ENCODE data around the gene TMEM108. TPM values are rescaled to one million over a fixed set of nuclear protein-coding genes. Genes with fewer than 3 reads are reported as not detected.

Gene TMEM108
- total and polyA plus RNA-seq, 10 of the 15 experiments (the other 5 are each of a cell fraction or from before 2014, with no cell fraction given), result 0.02 to 0.58 (median 0.12) TPM; not detected in 5

DNA sequence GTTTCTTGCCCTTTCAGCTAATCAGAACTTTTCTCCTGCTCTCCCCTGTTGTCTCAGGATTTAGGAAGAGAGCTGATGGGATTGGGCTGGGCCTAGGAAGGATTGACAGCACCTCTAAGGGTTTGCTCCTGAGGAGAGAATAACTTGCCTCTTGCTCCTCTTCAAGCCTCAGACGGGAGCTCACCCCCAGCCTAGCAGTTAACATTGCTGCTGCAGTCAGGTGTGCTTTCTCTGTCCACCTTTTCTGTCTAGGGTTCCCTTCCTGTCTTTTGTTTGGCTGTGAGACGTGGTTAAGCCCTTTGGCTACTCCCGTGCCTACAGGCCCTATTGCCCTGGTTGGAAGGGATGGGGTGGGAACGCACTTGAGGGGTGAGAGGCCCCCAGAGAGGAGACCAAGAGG lies 20.1 kb downstream of the TMEM108 start:
- H3K4me2 ChIP-seq (ENCODE audit: control insufficient read depth, insufficient read depth), result no peak overlapping the region
- no peak overlapping the region for H2AFZ ChIP-seq (ENCODE audit: control insufficient read depth, low read depth, low read length)
- ChIA-PET SMC1A (ENCODE audit: uncharacterized antibody, unreplicated experiment) (no interaction called here), CTCF (interaction anchor here (0.6 kb wide), 1 partner anchor 689 kb away, joined by 3 read pairs; no protein-coding TSS in a partner anchor), POLR2A (no interaction called here), RAD21 (ENCODE audit: unreplicated experiment) (no interaction called here)
- in situ Hi-C loops (cut with MboI) (no loop called here), intact Hi-C loops (cut with micrococcal nuclease; ENCODE audit: unreplicated experiment) (no loop called here)
- FAIRE-seq (peak; percentile 35), ATAC-seq (no peak), DNase-seq (ENCODE audit: low read depth, low spot score) (no peak)
- H3K27ac ChIP-seq (ENCODE audit: control insufficient read depth, insufficient read depth), result no peak overlapping the region
- H4K20me1 ChIP-seq (ENCODE audit: control insufficient read depth, insufficient read depth), result no peaks in the 10 kb centered on the region
- no TSS peak for BruUV-seq (replicated peaks)
- no peak overlapping the region for H3K4me3 ChIP-seq
- H3K9me3 ChIP-seq (replicated peaks; ENCODE audit: control insufficient read depth, insufficient read depth, low read length), result no peaks in the 10 kb centered on the region
- no peak overlapping the region for H3K9ac ChIP-seq (ENCODE audit: control insufficient read depth, insufficient read depth, low read length)
- 20% methylated on average over 4 of the region's 4 CpGs for WGBS (ENCODE audit: insufficient coverage, insufficient replicate concordance, low lambda C conversion rate, missing lambda C conversion rate)
- TF ChIP-seq, protein P1, sequence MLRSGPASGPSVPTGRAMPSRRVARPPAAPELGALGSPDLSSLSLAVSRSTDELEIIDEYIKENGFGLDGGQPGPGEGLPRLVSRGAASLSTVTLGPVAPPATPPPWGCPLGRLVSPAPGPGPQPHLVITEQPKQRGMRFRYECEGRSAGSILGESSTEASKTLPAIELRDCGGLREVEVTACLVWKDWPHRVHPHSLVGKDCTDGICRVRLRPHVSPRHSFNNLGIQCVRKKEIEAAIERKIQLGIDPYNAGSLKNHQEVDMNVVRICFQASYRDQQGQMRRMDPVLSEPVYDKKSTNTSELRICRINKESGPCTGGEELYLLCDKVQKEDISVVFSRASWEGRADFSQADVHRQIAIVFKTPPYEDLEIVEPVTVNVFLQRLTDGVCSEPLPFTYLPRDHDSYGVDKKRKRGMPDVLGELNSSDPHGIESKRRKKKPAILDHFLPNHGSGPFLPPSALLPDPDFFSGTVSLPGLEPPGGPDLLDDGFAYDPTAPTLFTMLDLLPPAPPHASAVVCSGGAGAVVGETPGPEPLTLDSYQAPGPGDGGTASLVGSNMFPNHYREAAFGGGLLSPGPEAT (IDR thresholded peaks at IDR 0.05; ENCODE audit: low read depth), result no peak
- TF ChIP-seq ZNF207 (IDR thresholded peaks at IDR 0.05; ENCODE audit: borderline replicate concordance) (no peak), CBX5 (IDR thresholded peaks at IDR 0.05; ENCODE audit: low read depth) (no peak), YY1 (IDR thresholded peaks at IDR 0.05; ENCODE audit: low read depth, low read length) (no peak)
- no peaks in the 10 kb centered on the region for H3K27me3 ChIP-seq (replicated peaks in 1 of 2; ENCODE audit: control insufficient read depth in 2 of 2, insufficient read depth in 2 of 2, low read length in 1 of 2)
- H3K36me3 ChIP-seq (ENCODE audit: control insufficient read depth in 2 of 2, insufficient read depth in 2 of 2, low read length in 1 of 2), result no peaks in the 10 kb centered on the region
- H3K4me1 ChIP-seq (ENCODE audit: control insufficient read depth, insufficient read depth, low read length), result no peaks in the 10 kb centered on the region
- H3K79me2 ChIP-seq (ENCODE audit: control insufficient read depth, insufficient read depth, low read length), result no peaks in the 10 kb centered on the region

DNA sequence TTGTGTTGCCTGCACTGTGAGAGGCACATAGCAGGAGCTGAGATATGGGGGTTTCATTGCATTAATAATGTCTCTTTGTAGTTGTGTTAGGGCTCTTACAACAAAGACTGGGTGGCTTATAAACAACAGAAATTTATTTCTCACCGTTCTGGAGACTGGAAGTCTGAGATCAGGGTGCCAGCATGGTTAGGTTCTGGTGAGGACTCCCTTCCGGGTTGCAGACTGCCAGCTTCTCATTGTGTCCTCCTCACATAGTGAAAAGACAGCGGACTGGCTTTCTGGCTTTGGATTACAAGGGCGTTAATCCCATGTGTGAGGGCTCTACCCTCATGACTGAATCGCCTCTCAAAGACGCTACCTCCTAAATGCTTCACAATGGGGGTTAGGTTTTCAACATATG lies 20.6 kb downstream of the TMEM108 start:
- WGBS (ENCODE audit: insufficient coverage, insufficient replicate concordance, low lambda C conversion rate, missing lambda C conversion rate), result 37% methylated on average over 6 of the region's 6 CpGs
- no peak for FAIRE-seq
- in situ Hi-C loops (cut with MboI), result no loop called here

More for the DNA sequence above, 20.6 kb downstream of the TMEM108 start:
- Histone ChIP-seq H4K20me1 (ENCODE audit: control insufficient read depth, insufficient read depth) (no peaks in the 10 kb centered on the region), H3K27me3 (replicated peaks in 1 of 2; ENCODE audit: control insufficient read depth in 2 of 2, insufficient read depth in 2 of 2, low read length in 1 of 2) (no peaks in the 10 kb centered on the region), H3K4me1 (ENCODE audit: control insufficient read depth, insufficient read depth, low read length) (no peaks in the 10 kb centered on the region), H3K27ac (ENCODE audit: control insufficient read depth, insufficient read depth) (no peak overlapping the region), H3K4me3 (no peak overlapping the region), H3K9me3 (replicated peaks; ENCODE audit: control insufficient read depth, insufficient read depth, low read length) (no peaks in the 10 kb centered on the region), H3K9ac (ENCODE audit: control insufficient read depth, insufficient read depth, low read length) (no peak overlapping the region), H3K36me3 (ENCODE audit: control insufficient read depth in 2 of 2, insufficient read depth in 2 of 2, low read length in 1 of 2) (no peaks in the 10 kb centered on the region), H3K4me2 (ENCODE audit: control insufficient read depth, insufficient read depth) (no peak overlapping the region), H3K79me2 (ENCODE audit: control insufficient read depth, insufficient read depth, low read length) (no peaks in the 10 kb centered on the region), H2AFZ (ENCODE audit: control insufficient read depth, low read depth, low read length) (no peak overlapping the region)
- DNase-seq (ENCODE audit: low read depth, low spot score) (no peak), ATAC-seq (no peak)
- intact Hi-C loops (cut with micrococcal nuclease; ENCODE audit: unreplicated experiment), result no loop called here
- CTCF ChIA-PET, result interaction anchor here (0.6 to 1.3 kb wide), 2 partner anchors 37 to 689 kb away, joined by 3 read pairs; no protein-coding TSS in a partner anchor
- no peak for TF ChIP-seq RFX5 (IDR thresholded peaks at IDR 0.05; ENCODE audit: low read depth, low read length)
- no peak for TF ChIP-seq ZZZ3 (IDR thresholded peaks at IDR 0.05; ENCODE audit: control insufficient read depth, insufficient read length, low read depth)
- TF ChIP-seq YY1 (IDR thresholded peaks at IDR 0.05; ENCODE audit: low read depth, low read length), result no peak
- SMC1A ChIA-PET (ENCODE audit: uncharacterized antibody, unreplicated experiment), result interaction anchor here (0.5 to 2.1 kb wide), 3 partner anchors 13 to 275 kb away, joined by 3 to 5 read pairs (median 5); no protein-coding TSS in a partner anchor
- no TSS peak for BruUV-seq (replicated peaks)
- RAD21 ChIA-PET (ENCODE audit: unreplicated experiment), result no interaction called here
- POLR2A ChIA-PET, result no interaction called here

Data from GM12878 (cell line).